Left colon (tissue), 2 donors: ENCODE results near the gene ANKRD55. TPM values are rescaled to one million over a fixed set of nuclear protein-coding genes. Genes with fewer than 3 reads are reported as not detected.
A peak's percentile ranks its signal among the peaks of the same experiment; 100 is the strongest.
"Not testable (repeated sequence)": the region's sequence is repeated elsewhere in the genome, so short reads cannot be mapped to it uniquely, and the experiment has no call there.

Experiments used
- ATAC-seq: fragments of 200-7000 bp; cut with Tn5 transposase; one replicate; pipeline ENCODE4 v1.9.1; 2020; ENCODE audit warnings: mild to moderate bottlenecking, moderate library complexity
- DNase-seq, 2 donors: peaks; one replicate each; pipeline ENCODE4 v3.0.0-alpha.2; 2020
- intact Hi-C, 2 donors: fragments of 100-400 bp; cut with DNase I in 1 of 2; cut with micrococcal nuclease in 1 of 2; formaldehyde crosslinking; loops; one replicate each; pipeline versions ENCODE4 v1.11.2 to v1.14.0; 2022; cut with DNase I, micrococcal nuclease
- total RNA-seq, 2 donors: library from RNA; stranded (reverse); fragmentation: NEBNext Ultra II Directional; extraction: Animal tissue kit (Norgen Biotek cat#: 25700); gene quantifications; one replicate each; pipeline ENCODE4 v1.2.1, GENCODE V29; 2021
- donor health status: DM: no; HTN: no; CAD: no.
- donor health status: DM: yes; HTN: yes; CAD: no.

The ANKRD55 gene
- total RNA-seq, 2 donors from 2014 or later = not detected

- ATAC-seq (no peak), DNase-seq (no peak)
- intact Hi-C loops = no loop called here
Observed at GRCh38 chr5:56129288-56129687, 103.8 kb downstream of the ANKRD55 start.

- ATAC-seq = no peak
- no peak for DNase-seq
- intact Hi-C loops = no loop called here
Observed at GRCh38 chr5:56128113-56128512, 105.0 kb downstream of the ANKRD55 start.

- ATAC-seq (no peak), DNase-seq (no peak)
- intact Hi-C loops = no loop called here
Observed at GRCh38 chr5:56126487-56127179, 106.5 kb downstream of the ANKRD55 start.

GRCh38 chr5:56123531-56124243, 109.4 kb downstream of the ANKRD55 start:
- intact Hi-C loops = no loop called here
- ATAC-seq (peak; percentile 26), DNase-seq (peak; percentile 27 to 34)

GRCh38 chr5:56122360-56122985, 110.7 kb downstream of the ANKRD55 start:
- intact Hi-C loops, ATAC-seq, DNase-seq: not testable (repeated sequence)

- ATAC-seq (no peak), DNase-seq (no peak)
- intact Hi-C loops = no loop called here
Observed at GRCh38 chr5:56119050-56119449, 114.1 kb downstream of the ANKRD55 start.

GRCh38 chr5:56116599-56117141, 116.5 kb downstream of the ANKRD55 start:
- no peak for DNase-seq
- intact Hi-C loops = no loop called here
- no peak for ATAC-seq

- intact Hi-C loops = no loop called here
- DNase-seq (no peak), ATAC-seq (no peak)
Observed at GRCh38 chr5:56115589-56115988, 117.5 kb downstream of the ANKRD55 start.

- DNase-seq (no peak), ATAC-seq (no peak)
- intact Hi-C loops = no loop called here
Observed at GRCh38 chr5:56112526-56113121, 120.5 kb downstream of the ANKRD55 start.

GRCh38 chr5:56111404-56111781, 121.7 kb downstream of the ANKRD55 start:
- no peak for DNase-seq
- no peak for ATAC-seq
- intact Hi-C loops = no loop called here

GRCh38 chr5:56110646-56111403, 122.3 kb downstream of the ANKRD55 start:
- DNase-seq (no peak), ATAC-seq (no peak)
- intact Hi-C loops = no loop called here

- intact Hi-C loops = no loop called here
- DNase-seq (no peak), ATAC-seq (no peak)
Observed at GRCh38 chr5:56108246-56108645, 124.9 kb downstream of the ANKRD55 start.

GRCh38 chr5:56106837-56107236, 126.3 kb downstream of the ANKRD55 start:
- DNase-seq = no peak
- no peak for ATAC-seq
- intact Hi-C loops = no loop called here

GRCh38 chr5:56105511-56106291, 127.4 kb downstream of the ANKRD55 start:
- DNase-seq = no peak
- no peak for ATAC-seq
- intact Hi-C loops = no loop called here

- intact Hi-C loops = no loop called here
- DNase-seq (no peak), ATAC-seq (no peak)
Observed at GRCh38 chr5:56102889-56103288, 130.2 kb downstream of the ANKRD55 start.

- intact Hi-C loops, DNase-seq, ATAC-seq: not testable (repeated sequence)
Observed at GRCh38 chr5:56102207-56102606, 130.9 kb downstream of the ANKRD55 start.

GRCh38 chr5:56101180-56101579, 131.9 kb downstream of the ANKRD55 start:
- ATAC-seq (no peak), DNase-seq (no peak)
- intact Hi-C loops = no loop called here
